Suppressor macrophage treated with lipopolysaccharide for 4 hours (primary cell): Measurements from ENCODE around the gene LRP8.
"Not testable (repeated sequence)": the region's sequence is repeated elsewhere in the genome, so short reads cannot be mapped to it uniquely, and the experiment has no call there.

Experiments
- DNase-seq: peaks from one replicate; pipeline ENCODE4 v3.0.0-alpha.2; 2020

The LRP8 gene

GRCh38 chr1:53303726-53304515 is 23.9 kb downstream of the LRP8 start:
- DNase-seq: no peak

DNA sequence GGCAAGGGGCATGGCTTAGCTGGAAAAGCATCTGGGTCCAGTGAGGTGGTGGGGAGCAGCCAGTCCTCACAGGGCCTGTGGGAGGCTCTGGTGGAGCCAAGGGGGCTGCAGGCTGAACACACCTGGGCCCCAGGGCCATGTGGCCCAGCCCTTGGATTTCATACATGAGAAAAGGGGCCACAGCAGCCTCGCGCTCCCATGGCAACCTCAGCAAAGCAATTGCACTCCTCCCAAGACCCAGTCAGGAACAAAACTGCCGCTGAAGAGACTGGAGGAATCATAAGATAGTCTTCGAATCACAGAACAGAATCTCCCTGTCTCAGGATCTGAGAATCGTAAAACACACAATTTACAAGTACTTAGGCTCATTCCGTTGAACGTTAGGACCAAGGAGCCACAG is 24.6 kb downstream of the LRP8 start:
- DNase-seq: no peak

GRCh38 chr1:53299233-53299632 is 28.6 kb downstream of the LRP8 start:
- DNase-seq: no peak

DNA sequence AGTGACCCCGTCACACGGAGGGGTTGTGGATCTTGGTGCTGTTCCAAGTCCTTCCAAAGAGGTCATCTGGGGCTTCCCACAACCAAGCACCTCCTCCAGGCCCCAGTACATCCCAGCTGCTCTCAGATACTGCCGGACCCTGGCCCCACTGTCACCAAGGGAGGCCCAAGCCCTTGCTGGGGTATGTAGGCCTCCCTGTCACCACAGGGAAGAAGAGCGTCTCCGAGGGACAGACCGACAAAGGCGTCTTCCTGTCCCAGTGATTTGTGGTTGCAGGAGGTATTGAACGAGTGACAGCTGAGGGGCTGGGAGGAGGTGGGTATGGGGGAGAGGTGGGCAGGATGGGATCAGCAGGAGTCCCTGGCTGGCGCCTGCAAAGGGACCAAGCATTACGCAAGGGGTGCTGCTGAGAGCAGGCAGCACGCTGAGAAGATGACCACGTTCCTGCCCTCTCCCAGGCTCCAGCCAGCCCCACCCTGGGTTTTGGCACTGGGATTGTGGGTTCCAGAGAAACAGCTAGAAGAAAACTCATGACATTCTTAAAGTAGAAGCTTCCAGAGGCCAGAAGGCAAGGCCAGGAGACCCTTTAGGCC is 29.7 kb downstream of the LRP8 start:
- no peak for DNase-seq

DNA sequence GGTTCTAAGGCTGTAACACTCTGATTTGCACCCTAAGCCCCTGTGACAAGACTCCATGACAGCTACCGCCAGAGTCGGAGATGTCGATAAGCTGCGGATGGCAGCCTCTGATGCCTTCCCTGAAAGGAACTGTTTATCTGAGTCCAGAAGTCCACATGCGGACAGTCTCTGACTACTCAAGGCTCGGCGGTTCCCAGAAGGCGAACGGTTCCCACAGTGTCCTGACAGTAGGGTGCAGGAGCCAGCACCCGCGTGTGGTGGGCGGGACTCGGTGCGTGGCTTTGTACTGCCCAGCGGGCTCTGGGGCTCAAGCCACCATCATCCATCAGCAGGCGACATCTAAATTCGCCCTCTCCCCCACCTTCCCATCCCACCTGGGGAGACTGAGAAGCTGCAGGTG is 30.7 kb downstream of the LRP8 start:
- DNase-seq: no peak

GRCh38 chr1:53296117-53296749 is 31.6 kb downstream of the LRP8 start:
- DNase-seq: no peak

DNA sequence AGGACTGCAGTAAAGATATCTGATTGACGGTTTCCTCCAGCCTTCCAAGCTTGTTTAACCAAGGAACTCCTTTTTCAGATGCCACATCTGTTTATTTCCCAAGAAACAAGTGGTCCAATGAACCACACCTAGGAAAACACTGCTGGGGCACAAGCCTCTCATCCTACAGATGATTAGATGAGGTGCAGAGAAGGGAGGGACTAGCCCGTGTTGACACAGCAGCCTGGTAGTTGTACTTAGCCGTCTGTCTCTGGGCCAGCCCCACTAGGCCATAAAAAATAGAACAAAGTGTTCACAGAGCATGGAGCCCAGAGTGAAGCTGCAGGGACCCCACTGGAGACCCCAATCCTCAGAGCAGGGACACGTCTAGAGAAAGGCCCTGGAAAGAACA is 32.1 kb downstream of the LRP8 start:
- no peak for DNase-seq

- DNase-seq: no peak
Observed at GRCh38 chr1:53295295-53295694, 32.6 kb downstream of the LRP8 start.

DNA sequence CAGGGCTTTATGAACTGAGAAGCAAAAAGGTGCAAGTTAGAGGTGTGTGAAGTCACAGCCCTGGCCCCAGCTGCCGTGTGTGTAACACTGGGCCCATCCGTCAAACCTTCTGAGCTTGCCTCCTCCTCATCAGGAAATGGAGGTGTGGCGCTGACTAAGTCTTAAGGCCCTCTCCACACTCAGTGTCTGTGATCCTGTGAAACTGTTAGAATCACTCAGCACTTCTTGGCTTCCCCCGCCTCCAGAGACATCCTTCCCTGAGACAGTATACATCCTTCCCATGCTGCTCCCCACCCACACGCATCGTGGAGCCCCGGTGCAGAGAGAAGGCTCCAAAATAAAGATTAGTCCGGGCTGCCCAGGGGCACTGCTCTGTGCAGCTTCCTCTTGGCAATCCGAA is 33.3 kb downstream of the LRP8 start:
- DNase-seq: no peak

- DNase-seq: no peak
Observed at GRCh38 chr1:53294061-53294460, 33.8 kb downstream of the LRP8 start.

DNA sequence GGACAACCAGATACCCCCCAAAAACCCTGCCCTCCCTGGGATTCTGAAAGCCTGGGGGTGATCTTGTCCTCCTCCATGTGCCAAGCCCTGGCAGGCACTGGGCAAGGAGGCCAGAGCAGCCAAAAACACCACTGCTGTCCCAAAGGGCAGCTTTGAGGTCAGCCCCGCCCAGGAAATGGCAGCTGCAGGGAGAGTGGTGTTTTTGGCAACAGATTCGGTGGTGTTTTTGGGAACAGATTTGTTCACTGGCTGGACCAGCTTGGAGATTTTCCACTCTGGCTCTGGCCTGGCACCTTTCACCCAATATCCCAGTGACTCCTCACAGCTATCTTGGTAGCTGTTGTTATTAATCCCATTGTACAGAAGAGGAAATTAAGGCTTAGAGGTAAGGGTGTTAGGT is 34.7 kb downstream of the LRP8 start:
- DNase-seq: no peak

DNA sequence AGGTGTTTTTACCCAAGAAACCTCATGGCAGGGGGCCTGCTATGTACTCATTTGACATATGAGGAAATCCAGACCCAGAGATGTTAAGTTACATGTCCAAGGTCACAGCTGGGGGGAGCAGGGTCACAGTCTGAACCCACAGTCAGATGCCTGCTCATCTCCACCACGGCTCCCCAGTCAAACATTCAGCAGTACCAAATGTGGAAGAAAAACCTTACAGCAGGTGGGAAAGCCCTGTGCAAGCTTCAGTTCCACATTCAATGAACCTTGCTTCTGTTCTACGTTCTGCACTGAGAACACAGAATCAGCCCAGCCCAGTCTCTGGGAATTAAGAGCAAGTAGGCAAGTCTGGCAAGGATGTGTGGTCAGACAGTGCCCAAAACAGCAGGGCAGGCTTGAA is 35.2 kb downstream of the LRP8 start:
- DNase-seq: no peak

- DNase-seq: no peak
Observed at GRCh38 chr1:53291574-53291973, 36.3 kb downstream of the LRP8 start.

DNA sequence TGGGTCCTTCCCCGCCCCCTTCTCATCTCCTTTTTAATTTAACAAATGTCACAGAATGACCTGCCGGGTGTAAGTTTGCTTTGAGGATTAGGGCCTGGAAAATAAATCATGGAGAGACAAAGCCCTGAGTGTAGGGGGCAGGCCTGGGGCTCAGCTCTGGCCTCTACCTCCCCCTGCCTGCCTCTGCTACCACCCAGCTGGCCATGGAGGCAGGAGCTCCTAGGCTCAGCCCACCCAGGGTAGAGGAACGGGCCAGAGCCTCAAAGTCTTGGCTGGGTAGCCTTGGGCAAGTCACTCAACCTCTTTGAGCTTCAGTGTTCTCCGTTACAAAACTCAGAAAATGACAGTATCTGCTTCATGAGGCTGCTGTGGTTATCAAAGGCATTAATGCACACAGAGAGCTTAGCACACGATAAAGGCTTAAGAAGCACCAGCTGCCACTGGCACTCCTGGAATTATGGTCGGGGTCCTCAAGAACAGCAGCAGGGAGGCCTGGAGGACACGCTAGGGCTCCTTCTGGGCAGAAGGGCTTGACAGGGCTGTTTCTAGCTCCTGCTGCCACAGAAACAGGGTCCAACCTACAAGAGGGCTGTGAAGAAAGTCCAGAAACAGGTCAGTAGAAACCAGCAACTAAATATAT is 39.0 kb downstream of the LRP8 start:
- DNase-seq: no peak

- DNase-seq: no peak
Observed at GRCh38 chr1:53288002-53288789, 39.7 kb downstream of the LRP8 start.

DNA sequence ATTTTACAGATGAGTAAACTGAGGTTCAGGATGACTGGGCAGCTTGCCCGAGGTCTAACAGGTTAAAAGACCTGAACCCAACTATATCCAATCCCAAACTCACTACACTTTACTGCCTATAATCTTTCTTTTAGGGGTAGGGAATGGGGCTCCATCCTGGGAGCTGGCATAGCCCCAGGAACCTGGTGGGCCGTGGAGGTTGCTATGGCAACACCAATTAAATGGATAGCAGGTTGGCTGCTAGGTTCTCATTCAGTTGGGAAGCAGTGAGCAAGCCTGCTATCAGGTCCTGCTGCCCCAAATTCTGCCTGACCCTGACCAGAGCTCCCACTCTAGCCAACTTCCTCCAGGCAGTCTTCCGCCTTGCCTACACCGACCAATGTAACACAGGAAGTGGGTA is 40.9 kb downstream of the LRP8 start:
- DNase-seq: no peak

DNA sequence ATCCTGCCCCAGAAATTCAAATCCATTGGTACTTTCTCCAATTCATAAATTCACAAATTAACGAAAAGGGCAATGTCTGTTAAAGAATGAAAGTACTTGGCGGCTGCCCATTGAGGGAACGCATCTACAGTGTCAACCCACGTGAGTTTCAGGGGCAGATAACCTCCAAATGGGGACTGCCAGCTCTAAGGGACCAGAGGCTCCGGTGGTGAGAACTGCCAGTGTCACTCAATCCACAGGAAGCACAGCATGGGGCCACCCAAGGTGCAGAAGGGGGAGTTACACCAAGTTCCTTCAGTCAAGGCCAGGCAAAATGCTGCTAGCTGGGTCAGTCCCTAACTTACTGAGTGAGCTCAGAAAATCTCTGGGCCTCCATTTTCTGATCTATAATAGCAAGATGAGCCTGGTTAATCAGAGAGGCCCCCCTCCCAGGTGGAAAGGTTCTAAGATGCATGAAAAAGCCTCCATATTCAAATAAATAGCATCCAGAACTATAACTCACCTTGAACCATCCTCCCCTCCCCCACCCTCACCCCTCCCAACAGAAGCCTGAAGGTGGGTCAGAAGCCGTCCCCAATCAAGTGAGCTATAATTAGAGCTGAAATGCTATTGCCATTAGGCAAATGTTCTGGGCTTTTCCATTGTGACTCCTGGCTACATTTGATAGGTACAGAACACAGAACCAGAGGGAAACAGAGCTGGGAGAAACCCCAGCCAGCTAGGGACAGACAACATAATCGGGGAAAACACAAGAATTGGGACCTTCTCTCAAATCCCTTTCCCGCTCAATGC is 41.7 kb downstream of the LRP8 start:
- no peak for DNase-seq

DNA sequence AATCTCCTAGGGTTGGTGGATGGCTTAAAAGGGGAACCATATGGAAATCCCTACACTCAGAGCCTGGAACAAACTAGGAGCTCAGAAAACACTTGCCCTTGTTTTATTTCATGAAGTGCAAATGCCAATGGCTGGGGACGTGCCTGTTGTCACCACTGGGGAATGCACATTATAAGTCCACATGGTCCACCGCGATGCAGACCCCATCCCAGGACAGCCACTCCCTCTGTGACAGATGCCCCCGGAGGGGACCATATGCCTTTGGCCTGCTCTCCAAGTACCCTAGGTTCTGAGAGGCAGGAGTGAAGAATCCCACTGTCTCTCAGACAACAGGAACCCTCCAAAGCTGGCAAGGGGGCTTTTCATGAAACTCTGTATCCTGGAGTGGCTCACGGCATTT is 42.3 kb downstream of the LRP8 start:
- no peak for DNase-seq

- no peak for DNase-seq
Observed at GRCh38 chr1:53284224-53285020, 43.4 kb downstream of the LRP8 start.

GRCh38 chr1:53283156-53283555 is 44.7 kb downstream of the LRP8 start:
- DNase-seq: not testable (repeated sequence)

DNA sequence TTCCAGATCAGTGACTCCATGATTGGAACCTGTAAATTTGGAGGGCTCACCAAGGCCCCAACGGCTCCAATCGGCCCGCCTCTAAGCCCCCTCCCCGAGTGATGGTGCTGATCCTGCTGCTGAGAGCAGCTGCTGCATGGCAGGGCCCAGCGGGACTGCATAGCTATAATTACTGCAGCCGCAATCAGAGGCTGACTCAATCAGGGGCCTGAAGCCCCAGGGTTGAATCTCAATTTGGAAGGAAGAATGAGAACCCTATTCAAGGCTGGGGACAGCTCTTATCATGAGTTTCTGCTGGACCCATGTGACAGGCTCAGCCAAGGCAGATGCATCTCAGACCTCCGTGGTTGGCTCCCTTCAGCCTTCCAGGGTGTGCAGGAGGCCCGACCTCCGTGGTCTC is 46.7 kb downstream of the LRP8 start:
- DNase-seq: no peak
